Right lobe of liver (tissue), 6 donors: ENCODE data around the gene ALPL. TPM values are rescaled to one million over a fixed set of nuclear protein-coding genes. Genes with fewer than 3 reads are reported as not detected.

Experiments used
- ATAC-seq, 4 donors: fragments of 200-7000 bp; cut with Tn5 transposase; one replicate each; pipeline ENCODE4 v1.9.1; 2020; ENCODE audit warnings: mild to moderate bottlenecking in 4 of 4, moderate library complexity in 4 of 4
- DNase-seq, 3 donors: peaks; one replicate each; pipeline ENCODE4 v3.0.0-alpha.2; 2020
- H3K27ac ChIP-seq, 3 donors: fragments of 200-600 bp; one replicate each; pipeline ENCODE4 v1.8.0; 2022
- H3K27me3 ChIP-seq, 2 donors: fragments of 200-600 bp; one replicate each; pipeline ENCODE4 v1.8.0; 2022
- H3K36me3 ChIP-seq, 4 donors: fragments of 200-600 bp; sonication (generic) in 1 of 4; one replicate each; pipeline versions ENCODE4 v1.5.1 to v1.8.0; 2017 to 2022; ENCODE audit warnings: control low read depth in 1 of 4
- H3K4me1 ChIP-seq, 4 donors: fragments of 200-600 bp; sonication (generic) in 1 of 4; one replicate each; pipeline versions ENCODE4 v1.5.1 to v1.8.0; 2017 to 2022; ENCODE audit warnings: control low read depth in 1 of 4
- H3K4me3 ChIP-seq, 3 donors: fragments of 200-600 bp; one replicate each; pipeline ENCODE4 v1.8.0; 2022
- H3K9me3 ChIP-seq, 4 donors: fragments of 200-600 bp; sonication (generic) in 1 of 4; one replicate each; pipeline versions ENCODE4 v1.5.1 to v1.8.0; 2017 to 2022; ENCODE audit warnings: control low read depth in 1 of 4
- CTCF ChIP-seq, 4 donors: fragments of 200-600 bp in 3 of 4; fragments of 450-650 bp in 1 of 4; IDR thresholded peaks; one replicate each; pipeline versions ENCODE4 v1.5.1 to v1.8.0; 2016 to 2022; ENCODE audit warnings: antibody characterized with exemption in 4 of 4, mild to moderate bottlenecking in 2 of 4
- POLR2A ChIP-seq: fragments of 450-650 bp; IDR thresholded peaks from one replicate; pipeline ENCODE4 v1.6.1; 2017; ENCODE audit warnings: antibody characterized with exemption, mild to moderate bottlenecking
- WGBS: methylation state at CpG from one replicate; pipeline ENCODE4 v1.1.6; 2018; ENCODE audit warnings: low coverage, low lambda C conversion rate; ENCODE audit not compliant: insufficient coverage; ENCODE audit errors: missing lambda C conversion rate; 5-methylcytosine and 5-hydroxymethylcytosine counted together
- intact Hi-C, 2 donors: fragments of 100-400 bp; cut with DNase I; formaldehyde crosslinking; loops; one replicate each; pipeline versions ENCODE4 v1.11.2 to v1.14.1; 2022
- total RNA-seq, 6 experiments: library from RNA; depleted of rRNA in 2 of 6; stranded (reverse); fragments of >200 nt in 2 of 6; fragmentation: NEBNext Ultra II Directional in 3 of 6; extraction: Animal tissue kit (Norgen Biotek cat#: 25700) in 3 of 6; gene quantifications; one replicate each; pipeline versions ENCODE4 v1.1.0 to v1.2.4, GENCODE V29; 2016 to 2023
- donor health status: DM: no; HTN: yes; CAD: no.
- donor health status: DM: no; HTN: no; CAD: no.
- donor health status: DM: no; HTN: no; CAD: no.
- donor health status: DM: no; HTN: yes; CAD: no.
- donor health status: DM: no; HTN: yes; CAD: no.

Gene ALPL
- total RNA-seq, 6 experiments from 2014 or later, result 23.2 to 81.5 (median 48.1) TPM

- H3K4me3 ChIP-seq, result peak overlapping the region; percentile 33 to 75 (median 69)
- ATAC-seq (peak; percentile 67 to 79 (median 72)), DNase-seq (no peak)
- H3K36me3 ChIP-seq, result peaks cover 0 to 1% (median 0%) of the 10 kb centered on the region in 4 donors
- no peaks in the 10 kb centered on the region for H3K27me3 ChIP-seq
- H3K9me3 ChIP-seq, result no peaks in the 10 kb centered on the region
- WGBS, result 28% methylated on average over 12 of the region's 12 CpGs
- H3K4me1 ChIP-seq, result peaks cover 0 to 48% (median 14%) of the 10 kb centered on the region in 4 donors
- intact Hi-C loops, result no loop called here
- peak overlapping the region; percentile 59 to 97 (median 95) for H3K27ac ChIP-seq
- TF ChIP-seq POLR2A (peak; percentile 60), CTCF (IDR thresholded peaks at IDR 0.05) (no peak)
Observed at GRCh38 chr1:21550866-21551475, 41.7 kb downstream of the ALPL start.

- DNase-seq (no peak), ATAC-seq (no peak)
- no peaks in the 10 kb centered on the region for H3K27me3 ChIP-seq
- intact Hi-C loops, result no loop called here
- WGBS, result 0% methylated on average over 1 of the region's 1 CpG
- peaks cover 0 to 13% (median 6%) of the 10 kb centered on the region in 4 donors for H3K36me3 ChIP-seq
- H3K4me1 ChIP-seq, result peaks cover 0 to 32% (median 6%) of the 10 kb centered on the region in 4 donors
- peak overlapping the region in 2 of 3 donors; percentile 4 to 69 for H3K4me3 ChIP-seq
- peak overlapping the region in 2 of 3 donors; percentile 42 to 43 for H3K27ac ChIP-seq
- H3K9me3 ChIP-seq, result no peaks in the 10 kb centered on the region
- TF ChIP-seq POLR2A (no peak), CTCF (IDR thresholded peaks at IDR 0.05) (no peak)
Observed at GRCh38 chr1:21552715-21553114, 43.5 kb downstream of the ALPL start.

GRCh38 chr1:21553116-21553926 is 44.1 kb downstream of the ALPL start:
- WGBS, result 53% methylated on average over 8 of the region's 8 CpGs
- DNase-seq (no peak), ATAC-seq (no peak)
- H3K36me3 ChIP-seq, result peaks cover 0 to 13% (median 6%) of the 10 kb centered on the region in 4 donors
- H3K9me3 ChIP-seq, result no peaks in the 10 kb centered on the region
- peak overlapping the region in 2 of 3 donors; percentile 1 to 8 for H3K27ac ChIP-seq
- peaks cover 0 to 26% (median 3%) of the 10 kb centered on the region in 4 donors for H3K4me1 ChIP-seq
- no peak overlapping the region for H3K4me3 ChIP-seq
- TF ChIP-seq CTCF (IDR thresholded peaks at IDR 0.05), result no peak
- no peak for TF ChIP-seq POLR2A
- intact Hi-C loops, result no loop called here
- no peaks in the 10 kb centered on the region for H3K27me3 ChIP-seq

- no peak for ATAC-seq
- DNase-seq, result no peak
- H3K4me3 ChIP-seq, result no peak overlapping the region
- intact Hi-C loops, result no loop called here
- TF ChIP-seq POLR2A (no peak), CTCF (IDR thresholded peaks at IDR 0.05) (no peak)
- H3K27ac ChIP-seq, result no peak overlapping the region
- no peaks in the 10 kb centered on the region for H3K27me3 ChIP-seq
- H3K4me1 ChIP-seq, result no peaks in the 10 kb centered on the region
- H3K36me3 ChIP-seq, result peaks cover 0 to 26% (median 10%) of the 10 kb centered on the region in 4 donors
- H3K9me3 ChIP-seq, result no peaks in the 10 kb centered on the region
- WGBS, result 96% methylated on average over 3 of the region's 5 CpGs
Observed at GRCh38 chr1:21559788-21560567, 50.8 kb downstream of the ALPL start.
